Left kidney (tissue), 2 donors: Measurements from ENCODE around the gene HIVEP1. TPM values are rescaled to one million over a fixed set of nuclear protein-coding genes. Genes with fewer than 3 reads are reported as not detected.
A peak's percentile ranks its signal among the peaks of the same experiment; 100 is the strongest.
"Not testable (repeated sequence)": the region's sequence is repeated elsewhere in the genome, so short reads cannot be mapped to it uniquely, and the experiment has no call there.

Source experiments
- DNase-seq: peaks from one replicate; pipeline ENCODE4 v3.0.0-alpha.2; 2013
- polyA plus RNA-seq: library from polyadenylated mRNA; unstranded; fragments of 120-200 nt; gene quantifications from one replicate; pipeline ENCODE4 v1.2.1, GENCODE V29; 2013; ENCODE audit not compliant: insufficient read length

HIVEP1 gene
- polyA plus RNA-seq, 1 donor: 25.5 TPM

DNA sequence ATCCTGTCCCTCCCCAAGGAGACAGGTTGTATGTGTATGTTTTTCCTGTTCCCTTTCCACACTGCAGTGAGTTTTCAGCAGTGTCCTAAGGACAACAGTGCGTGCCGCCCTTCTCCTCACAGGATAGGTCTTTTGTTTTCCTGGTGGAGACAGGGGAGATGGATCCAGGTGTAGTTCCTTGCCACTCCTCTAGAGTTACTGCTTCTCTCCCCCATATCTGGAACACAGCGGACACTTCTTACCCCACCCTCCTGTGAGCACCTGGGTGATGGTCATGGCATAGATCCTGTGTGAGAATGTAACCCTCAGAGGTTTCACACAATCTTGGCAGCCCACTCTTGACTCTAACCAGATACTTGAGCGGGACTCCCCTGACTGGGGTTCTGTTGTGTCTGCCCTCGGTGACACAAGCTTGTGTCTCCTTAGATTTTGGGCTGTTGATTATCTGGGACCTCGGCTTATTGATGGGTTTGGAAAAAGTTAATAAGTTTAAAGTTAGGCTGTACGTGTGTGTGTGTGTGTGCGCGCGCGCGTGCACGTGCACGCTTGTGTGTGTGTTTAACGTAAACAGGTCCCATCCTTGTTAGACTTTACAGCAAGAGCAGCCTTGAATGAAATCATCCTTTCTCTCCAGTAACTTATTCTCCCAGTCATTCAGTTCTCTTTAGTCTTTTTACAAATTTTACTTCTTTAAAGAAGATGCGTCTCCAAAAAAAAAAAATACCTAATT, 146.7 kb downstream of the HIVEP1 start:
- no peak for DNase-seq

DNA sequence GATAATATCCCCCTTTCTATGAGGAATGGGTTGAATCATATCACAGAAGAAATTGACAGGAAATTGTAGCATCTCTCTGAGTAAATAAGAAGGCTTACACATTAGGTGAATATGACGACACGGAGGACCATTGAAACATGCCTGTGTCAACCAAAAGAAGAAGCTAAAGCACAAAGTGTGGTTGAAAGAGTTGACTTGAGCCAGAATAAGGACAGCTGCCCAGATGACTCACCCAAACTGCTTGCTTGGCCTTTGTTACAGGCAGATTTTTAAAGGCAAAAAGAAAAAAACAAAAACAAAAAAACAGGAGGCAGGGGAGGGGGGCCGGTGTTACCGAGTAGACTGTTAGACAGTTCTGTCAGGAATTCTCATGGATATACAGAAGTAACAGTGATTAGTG, 148.2 kb downstream of the HIVEP1 start:
- no peak for DNase-seq

DNA sequence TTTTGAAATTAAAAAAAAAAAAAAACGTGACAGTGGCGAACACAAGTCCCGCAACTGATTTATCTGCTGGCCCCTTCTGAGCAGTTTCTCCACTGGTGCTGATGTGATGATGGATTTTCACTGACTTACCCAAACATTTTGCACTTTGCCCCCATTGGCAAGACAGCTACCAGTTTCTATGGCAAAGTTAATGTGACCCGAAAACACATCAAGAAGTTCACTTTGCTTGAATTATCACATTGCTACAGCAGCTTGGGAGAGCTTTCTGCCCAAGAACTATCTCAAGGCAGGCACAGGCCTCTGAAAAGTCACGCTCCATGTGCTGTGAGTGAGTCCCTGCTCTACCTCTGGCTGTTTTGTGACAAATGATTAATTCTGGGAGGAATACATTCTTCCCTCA, 150.1 kb downstream of the HIVEP1 start:
- DNase-seq: no peak

DNA sequence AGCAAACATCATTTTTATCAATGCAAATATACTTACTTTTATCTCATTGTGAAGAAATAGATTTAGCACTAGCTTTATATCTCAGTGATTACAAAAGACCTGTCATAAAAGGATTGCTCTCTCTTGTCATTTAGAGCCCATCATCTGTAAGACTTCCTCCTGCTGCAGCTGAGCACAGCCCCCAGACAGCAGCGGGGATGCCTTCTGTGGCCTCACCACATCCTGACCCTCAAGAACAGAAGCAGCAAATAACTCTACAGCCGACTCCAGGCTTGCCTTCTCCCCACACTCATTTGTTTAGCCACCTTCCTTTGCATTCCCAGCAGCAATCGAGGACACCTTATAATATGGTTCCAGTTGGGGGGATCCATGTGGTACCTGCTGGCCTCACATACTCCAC, 151.0 kb downstream of the HIVEP1 start:
- no peak for DNase-seq

DNA sequence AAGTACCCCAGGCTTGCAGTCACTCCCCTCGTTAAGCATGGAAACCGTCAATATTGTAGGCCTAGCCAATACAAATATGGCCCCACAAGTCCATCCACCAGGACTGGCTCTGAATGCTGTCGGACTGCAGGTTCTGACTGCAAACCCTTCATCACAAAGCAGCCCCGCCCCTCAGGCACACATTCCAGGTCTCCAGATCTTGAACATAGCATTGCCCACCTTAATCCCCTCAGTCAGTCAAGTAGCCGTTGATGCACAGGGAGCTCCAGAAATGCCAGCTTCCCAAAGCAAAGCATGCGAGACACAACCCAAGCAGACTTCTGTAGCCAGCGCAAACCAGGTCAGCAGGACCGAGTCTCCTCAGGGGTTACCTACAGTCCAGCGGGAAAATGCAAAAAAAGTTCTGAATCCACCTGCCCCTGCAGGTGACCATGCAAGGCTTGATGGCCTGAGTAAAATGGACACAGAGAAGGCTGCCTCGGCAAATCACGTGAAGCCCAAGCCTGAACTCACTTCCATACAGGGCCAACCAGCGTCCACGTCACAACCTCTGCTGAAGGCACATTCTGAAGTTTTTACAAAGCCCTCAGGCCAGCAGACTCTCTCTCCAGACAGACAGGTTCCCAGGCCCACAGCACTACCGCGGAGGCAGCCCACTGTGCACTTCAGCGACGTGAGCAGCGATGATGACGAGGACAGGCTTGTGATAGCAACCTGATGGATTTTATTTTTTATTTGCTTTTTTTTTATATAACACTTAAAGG, 151.8 kb downstream of the HIVEP1 start:
- DNase-seq: no peak

DNA sequence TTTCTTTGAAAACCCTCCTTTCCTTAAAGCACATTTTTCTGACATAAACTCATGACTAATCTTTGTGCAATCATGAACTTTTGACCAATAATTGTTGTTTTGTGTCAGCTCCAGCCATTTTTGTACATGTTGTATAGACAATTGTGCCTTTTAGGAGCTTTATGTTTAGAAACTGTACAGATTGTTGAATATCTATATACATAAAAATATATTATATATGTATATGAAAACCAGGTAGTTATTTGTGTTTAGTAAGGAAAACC, 152.3 kb downstream of the HIVEP1 start:
- DNase-seq: no peak

DNA sequence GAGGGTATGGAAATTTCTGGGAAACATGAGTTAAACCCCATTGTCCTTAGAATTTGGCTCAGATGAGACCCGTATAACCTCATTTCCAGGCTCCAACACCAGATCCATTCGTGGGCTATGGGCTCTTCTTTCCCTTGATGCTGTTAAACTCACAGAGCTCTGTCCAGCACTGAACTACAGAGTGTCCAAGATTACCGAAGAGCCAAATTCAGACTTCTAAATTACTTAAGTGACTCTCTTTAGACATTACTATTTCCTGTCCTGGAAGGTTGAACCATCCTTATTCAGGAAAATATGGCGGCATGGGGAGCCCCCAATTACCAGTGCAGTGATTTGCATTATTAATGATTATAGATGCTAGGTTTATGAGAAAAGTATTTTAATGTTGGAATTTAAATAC, 153.2 kb downstream of the HIVEP1 start:
- DNase-seq: no peak

DNA sequence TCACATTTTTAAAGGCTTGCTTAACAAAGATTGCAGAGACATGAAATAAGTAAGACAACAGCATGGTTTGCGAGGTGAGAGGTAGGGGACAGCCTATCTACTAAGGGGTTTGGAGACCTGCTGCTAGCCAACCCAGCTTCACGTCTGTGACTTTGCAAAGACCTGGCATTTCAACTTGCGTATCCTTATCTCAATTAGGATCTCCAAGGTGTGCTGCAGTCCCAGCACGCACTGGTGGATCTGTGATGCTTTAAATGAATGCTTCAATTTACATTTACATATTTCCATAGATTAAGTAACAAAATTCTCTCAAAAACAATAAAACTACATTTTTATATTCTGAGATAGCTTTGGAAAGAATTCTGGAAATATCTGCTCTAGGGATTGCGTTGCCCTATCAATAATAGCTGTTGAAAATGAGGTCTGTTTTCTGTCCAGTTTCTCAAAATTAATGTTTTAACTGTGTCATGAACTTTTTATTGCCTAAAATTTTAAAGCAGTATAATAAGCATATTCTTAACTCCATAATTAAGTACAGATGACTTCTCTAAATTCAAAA, 153.7 kb downstream of the HIVEP1 start:
- DNase-seq: no peak

DNA sequence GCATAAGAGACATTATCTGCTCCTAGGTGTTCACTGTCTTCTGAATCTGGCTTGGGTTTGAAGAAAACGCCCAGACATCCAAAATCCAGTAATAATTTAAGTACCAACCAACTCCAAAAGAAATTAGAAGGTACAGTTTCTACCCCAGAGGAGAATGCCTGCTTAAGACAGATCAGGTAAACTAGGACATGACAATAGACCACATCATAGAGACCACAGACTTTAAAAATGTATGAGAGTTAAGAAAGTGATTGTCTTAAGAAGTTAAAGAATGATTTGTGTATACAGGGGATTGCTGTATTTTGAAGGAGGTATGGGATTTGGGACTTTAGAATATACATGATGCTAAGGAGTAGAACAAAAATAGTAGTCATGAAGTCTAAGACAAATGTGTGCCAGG, 157.3 kb downstream of the HIVEP1 start:
- DNase-seq: no peak

DNA sequence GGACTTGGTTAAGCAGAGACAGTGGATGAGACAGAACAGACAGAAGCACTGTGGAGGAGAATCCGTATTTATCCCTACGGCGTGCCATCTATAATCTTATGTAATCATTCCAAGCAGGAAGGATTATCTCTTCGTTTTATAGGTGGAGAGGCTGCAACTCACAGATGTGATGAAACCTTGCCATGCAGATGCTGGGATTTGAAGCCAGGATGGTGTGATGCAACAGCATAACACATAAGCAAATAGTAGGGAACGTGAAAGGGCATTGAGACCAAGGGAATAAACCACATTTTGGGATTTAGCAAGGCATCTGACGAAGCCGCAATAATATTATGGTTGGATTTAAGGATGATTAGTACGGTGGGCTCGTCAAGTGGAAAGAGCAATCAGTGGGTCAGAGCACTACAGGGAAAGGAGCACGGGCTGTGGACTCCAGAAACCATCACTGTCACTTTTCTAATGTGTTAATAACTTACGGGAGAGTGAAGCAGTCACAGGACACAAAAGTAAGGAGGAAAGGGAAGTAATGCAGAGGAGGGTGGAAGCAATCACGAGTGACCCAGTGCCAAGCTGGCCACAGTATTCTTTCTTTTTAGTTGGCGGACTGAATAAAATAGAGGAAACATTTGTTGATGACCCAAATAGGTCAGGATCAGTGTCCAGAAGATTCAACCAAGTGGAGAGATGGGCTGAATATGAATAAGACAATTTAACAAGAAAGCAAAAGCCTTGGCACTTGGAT, 158.4 kb downstream of the HIVEP1 start:
- DNase-seq: no peak

DNA sequence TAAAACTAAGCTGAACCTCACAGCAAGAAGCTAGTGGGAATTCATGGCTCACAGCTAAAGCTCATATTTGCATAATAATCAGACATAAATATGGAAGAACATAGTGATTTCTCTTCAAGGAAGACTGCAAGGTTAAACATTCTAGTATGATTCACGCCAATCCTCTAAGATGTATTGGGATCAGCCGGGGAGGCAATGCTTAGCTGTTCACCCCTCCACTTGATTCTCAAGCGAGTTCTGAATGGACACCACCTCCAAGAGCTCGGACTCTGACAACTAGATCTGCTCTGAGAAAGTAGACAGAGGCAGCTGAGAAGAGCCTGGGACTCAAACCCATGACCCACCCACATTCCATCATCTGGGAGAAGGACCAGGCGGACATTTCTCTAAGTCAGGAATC, 159.6 kb downstream of the HIVEP1 start:
- no peak for DNase-seq

DNA sequence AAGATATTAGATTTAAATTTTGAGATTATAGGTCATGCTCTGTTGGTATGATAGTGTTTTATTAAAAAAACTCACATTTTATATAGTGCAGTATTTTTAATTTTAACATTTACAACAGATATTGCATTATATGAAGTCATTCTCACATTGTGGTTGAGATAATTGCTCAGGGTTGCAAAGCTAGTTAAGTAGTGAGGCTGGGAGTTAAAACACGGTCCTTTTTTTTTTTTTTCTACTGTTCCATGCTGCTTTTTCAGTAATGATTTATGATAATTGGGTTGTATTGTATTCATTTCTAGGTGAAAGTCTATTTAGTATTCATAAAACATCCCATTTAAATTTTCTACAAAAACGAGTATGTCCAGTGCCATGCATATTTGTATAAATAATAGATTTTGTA, 160.5 kb downstream of the HIVEP1 start:
- DNase-seq: no peak

DNA sequence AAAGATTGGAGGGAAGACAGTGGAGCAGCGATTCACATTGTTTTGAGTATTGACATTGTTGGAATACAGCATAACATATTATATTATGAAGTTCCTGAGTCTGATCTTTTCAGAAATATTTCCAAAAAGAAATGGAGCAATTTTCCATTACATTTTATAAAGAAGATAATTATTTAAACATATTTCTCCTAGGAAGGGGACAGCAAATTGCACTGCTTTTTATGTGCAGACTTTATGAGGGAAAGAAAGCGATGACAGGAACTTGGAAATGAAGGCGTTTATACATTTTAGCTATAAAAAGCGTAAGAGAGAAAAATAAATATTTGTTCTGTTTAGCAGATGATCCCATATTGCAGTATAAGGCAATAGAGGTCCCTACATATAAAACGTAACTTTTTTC, 161.1 kb downstream of the HIVEP1 start:
- no peak for DNase-seq

DNA sequence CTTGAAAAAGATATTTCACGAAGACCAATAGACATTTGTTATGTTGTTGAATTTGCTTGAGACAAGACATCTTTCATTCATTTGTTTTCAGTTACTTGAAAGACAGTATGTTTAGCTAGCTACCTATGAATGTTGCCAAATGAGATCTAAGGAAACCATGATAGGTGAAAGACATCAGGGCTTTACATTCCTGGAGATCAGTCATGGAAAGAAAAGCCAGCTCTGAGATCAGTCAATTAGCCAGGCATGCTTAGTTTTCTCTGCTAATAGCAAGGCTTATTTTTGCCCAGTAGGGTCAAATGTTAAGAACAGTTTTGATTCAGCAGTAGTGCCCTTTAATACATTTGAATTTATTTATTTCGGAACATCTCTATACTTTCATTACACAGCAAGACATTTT, 161.5 kb downstream of the HIVEP1 start:
- peak; percentile 25 for DNase-seq

DNA sequence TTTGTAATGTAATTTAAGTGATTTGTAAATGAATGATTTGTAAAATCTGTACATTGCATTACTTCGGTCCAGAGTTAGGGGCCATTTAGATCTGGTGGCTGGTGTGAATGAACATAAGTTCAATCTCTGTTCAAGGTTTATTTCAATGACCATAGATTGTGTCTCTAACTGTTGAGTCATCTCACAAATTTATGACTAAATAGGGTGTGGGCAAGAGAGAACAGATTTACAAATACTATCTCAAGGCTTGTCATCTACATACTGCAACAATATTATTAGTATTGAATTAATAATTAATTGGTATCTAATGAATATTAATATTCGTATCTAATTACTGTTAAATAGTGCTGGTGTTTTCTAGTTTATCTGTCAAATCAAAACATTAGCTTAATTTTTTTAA, 162.8 kb downstream of the HIVEP1 start:
- no peak for DNase-seq

DNA sequence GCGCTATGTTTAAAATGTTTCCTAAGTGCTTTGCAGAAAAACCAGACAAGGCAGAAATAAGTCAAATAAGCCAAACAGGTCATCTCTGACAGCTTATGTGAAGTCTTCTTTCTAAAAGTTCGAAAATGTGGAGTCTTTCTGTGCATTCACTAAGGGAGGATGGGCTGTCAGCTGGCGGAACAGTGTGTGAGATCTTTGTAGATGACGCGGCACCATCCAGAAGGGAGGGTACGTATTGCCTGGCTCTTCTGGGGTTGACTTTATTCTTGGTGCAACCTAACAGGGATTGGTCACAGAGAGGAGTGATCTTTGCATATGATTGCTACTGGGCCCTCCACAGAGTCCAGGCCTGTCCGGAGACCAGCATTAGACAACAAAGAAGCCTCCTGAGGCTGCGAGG, 163.5 kb downstream of the HIVEP1 start:
- no peak for DNase-seq

DNA sequence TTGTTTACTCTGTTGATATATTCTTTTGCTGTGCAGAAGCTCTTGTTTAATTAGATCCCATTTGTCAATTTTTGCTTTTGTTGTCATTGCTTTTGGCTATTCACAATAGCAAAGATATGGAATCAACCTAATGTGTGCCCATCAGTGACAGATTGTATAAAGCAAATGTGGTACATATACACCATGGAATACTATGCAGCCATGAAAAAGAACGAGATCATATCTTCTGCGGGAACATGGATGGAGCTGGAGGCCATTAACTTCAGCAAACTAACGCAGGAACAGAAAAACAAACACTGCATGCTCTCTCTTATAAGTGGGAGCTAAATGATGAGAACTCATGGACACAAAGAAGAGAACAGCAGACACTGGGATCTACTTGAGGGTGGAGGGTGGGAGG, 164.7 kb downstream of the HIVEP1 start:
- DNase-seq: not testable (repeated sequence)

DNA sequence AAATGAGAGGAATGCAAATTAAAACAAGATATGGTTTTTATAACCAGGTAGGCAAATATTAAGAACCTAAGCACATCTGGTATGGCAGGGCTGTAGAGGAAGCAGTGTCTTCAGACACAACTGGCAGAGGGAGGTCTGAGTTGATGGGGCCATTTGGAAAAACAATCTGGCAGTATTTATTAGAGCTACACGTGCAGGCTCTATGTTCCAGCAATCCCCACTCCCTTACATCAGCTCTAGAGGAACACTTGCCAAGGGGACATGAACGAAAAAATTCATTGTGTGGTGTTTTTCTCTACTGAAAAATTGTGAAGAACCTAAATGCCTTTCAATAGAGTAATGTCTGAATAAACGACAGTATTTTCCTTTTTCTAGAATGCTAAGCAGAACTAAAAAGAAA, 166.4 kb downstream of the HIVEP1 start:
- no peak for DNase-seq

DNA sequence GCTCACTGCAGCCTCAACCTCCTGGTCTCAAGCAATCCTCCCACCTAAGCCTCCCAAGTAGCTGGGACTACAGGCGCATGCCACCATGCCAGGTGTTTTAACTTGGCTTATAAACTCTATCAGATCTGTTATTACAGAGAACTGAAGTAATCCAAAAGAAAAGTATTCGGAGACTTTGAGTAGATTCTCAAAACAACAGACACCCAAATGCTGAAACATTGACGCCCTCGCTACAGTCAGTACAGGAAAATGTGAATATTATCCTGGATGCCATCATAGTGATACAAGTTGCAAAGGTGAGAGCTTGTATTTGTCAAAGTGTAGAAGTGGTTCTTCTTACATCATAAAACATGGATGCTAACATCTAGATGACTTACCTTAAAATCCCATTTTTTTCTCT, 169.4 kb downstream of the HIVEP1 start:
- DNase-seq: no peak

DNA sequence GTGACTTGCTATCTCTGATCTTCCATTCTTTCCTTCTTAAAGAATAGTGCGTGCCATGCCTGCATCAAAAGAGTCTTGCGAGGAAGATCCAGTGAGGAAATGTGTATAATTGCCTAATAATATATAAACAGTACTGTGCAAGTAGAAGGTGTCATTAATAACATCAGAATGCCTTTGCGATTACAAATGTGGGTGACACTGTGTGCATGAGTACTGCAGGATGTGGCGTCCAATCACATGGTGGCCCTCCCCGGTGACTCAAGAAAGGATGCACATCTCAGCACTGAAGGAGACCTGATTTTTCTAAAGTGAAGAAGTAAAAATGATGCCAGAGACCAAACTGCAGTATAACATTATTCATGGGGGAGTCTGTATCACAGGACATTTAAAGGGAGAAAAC, 170.6 kb downstream of the HIVEP1 start:
- DNase-seq: no peak

DNA sequence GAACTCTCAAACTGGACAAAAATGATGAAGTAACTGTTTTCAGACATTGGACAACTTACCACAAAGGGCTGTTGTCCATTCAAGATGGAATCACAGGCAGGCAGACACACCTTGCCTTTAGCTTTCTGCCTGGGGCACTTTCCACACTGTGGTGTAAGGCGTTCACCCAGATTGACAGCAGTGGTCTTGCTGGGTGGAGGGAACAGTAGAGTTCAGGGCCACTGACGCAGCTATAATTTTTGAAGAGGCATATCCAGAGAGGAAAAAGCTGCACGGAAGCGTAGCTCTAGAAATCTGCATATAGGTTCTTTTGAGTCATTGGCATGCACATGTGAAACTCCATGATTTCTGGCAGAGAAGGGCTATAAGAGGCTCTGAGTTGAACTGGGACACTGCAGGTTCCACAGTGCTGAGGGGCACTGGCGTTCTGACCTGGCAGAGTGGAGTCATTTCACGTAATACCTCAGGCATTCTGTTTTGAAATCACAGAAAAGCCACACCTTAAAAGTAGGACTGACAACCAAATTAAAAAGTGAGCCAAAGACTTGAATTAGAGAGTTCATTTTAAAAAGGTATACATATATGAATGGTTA, 173.1 kb downstream of the HIVEP1 start:
- DNase-seq: no peak

DNA sequence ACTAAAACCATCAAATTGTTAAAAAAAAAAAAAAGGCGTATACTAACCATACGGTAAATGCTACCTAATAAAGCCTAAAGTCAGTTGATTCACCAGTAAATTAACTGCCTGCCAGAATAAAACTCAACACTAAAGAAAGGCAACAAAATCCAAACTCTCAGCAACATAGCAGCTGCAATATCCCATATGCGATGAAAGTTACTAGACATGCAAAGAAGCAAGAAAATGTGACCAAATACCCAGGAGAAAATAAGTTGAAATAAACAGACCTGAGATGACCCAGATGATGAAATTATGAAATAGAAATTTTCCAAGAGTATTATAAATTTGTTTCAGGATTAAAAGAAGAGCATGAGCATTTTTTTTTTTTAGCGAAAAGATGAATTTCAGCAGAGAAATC, 174.4 kb downstream of the HIVEP1 start:
- no peak for DNase-seq

DNA sequence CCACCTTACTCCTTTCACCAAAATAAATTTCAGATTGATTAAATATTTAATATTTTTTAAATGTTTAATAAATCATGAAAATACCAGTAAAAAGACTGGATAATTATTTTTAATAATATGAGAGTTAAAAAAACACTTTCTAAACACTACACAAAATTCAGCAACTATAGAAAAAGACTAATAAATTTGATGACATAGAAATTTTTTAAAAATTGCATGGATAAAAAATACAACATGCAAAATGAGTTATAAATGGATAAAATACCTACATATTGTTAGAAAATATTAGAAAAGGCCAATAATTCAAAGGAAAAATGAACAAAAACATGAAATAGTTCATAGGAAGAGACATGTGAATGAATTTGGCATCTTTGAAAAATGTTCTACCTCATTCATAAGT, 177.0 kb downstream of the HIVEP1 start:
- DNase-seq: no peak
